GM19099 (cell line): ENCODE results near the gene KIAA0319L.

Experiments
- POLR2A ChIP-seq: IDR thresholded peaks from 3 replicates; pipeline ENCODE4 v1.6.1; 2011; ENCODE audit warnings: low read depth; ENCODE audit not compliant: insufficient read length; ENCODE audit errors: extremely low read depth

KIAA0319L gene

DNA sequence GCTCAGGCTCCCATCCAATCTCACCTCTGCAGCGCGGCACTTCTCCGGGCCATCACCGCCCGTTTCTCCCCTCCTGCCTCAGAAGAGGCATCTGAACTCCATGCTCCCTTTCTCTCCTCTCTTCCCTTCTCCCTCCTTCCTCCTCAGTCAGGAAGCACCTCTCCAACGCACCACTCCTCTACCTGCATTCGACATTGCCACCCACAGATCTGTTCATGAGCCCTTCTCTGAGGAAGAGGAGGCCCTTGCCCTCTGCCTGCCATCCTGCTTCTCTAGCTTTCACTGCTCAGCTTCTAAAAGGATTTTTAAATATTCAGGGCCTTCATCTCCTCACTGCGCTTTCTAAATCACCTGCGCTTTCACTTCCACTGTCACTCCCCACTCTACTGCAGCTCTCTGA lies 120.0 kb downstream of the KIAA0319L start:
- no peak for TF ChIP-seq POLR2A

DNA sequence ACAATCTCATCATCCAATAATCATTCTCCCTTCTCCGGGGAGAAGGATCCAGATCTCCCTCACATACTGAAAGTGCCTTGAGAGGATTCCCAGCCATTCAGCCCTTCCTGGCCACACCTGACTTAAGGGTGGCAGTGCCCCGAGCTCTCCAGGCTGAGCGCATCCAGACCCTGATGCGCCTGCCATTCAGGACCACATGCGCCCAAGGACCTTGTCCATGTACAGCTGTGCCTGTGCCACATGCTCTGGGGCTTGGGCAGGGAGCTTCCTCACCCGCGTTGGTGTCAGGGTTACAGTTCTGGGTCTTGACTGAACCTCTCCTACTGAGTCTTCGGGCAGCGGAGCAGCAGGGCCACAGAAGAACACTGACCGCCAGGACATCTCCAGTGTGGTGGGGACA lies 121.1 kb downstream of the KIAA0319L start:
- no peak for TF ChIP-seq POLR2A

DNA sequence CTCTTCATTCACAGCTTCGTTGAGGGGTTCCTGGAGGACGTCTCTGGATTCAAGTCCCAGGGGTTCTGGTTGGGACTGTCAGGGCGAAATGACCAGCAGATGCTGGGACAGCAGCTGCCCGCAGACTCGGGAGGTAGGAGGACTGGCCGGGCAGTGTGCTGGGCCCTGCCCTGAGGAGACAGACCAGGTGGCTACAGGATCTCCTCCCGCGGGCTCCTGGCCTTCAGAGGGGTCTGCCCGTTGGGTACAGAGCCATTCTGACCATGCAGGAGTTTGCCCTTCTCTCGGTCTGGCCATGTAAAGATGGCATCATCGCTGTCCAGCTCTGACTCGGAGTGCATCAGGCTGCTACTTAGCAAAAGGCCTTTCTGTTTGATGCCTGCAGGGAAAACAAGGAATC lies 122.5 kb downstream of the KIAA0319L start:
- no peak for TF ChIP-seq POLR2A

DNA sequence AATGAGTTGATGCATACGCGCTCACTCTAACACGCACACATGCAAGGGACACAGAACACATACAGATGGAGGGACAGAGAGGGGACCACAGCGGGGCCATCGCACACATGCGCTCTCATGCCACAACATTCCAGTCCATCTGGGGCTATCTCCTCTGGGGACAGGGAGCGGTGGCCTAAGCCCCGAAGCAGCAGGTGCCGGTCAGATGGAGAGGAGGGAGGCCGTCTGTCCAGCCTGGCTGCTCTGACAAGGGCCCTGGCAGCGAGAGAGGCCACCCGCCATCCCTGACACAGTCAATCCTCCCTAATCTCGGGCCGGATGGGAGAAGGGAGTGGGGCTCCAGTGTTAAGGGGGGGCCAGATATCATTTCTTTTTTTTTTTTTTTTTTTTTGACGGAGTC lies 123.5 kb downstream of the KIAA0319L start:
- no peak for TF ChIP-seq POLR2A

DNA sequence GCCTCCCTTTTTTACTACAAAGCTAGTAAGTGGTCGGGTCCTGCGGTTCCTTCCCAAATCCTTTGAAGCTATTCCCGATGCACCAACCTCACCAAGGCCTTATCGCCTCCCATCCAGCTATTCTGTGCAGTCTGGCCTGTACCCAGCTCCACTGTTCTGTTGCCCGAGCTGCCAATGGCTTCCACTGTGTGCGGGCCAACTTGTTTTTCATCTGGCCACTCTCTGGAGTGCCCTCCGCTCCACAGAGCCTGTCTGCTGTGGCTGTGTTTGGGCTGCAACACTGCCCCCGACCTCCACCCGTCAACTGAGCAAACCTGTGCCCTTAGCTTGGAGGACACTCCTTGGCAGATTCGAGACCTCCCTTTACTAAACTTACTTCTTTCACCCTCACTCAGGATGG lies 125.0 kb downstream of the KIAA0319L start:
- TF ChIP-seq POLR2A = no peak

DNA sequence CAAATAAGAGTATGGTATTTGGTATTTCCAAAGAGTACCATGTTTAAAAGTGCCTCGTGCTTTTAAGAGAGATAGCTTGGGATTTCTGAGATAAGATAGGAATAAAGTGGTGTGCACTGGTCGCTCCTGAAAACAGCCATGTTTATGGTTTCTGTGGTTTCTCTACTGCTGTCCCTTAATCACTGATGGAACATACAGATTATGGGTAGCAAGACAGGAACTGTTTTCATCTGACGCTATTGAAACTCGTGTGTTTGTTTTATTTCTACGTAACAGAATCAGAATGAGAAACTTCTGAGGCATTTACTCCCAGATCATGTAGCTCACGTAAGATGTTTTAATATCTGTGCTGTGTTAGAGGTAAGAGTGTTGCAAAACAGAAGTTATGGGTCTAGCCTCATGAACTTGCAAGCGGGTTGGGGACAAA lies 126.0 kb downstream of the KIAA0319L start:
- TF ChIP-seq POLR2A = no peak

DNA sequence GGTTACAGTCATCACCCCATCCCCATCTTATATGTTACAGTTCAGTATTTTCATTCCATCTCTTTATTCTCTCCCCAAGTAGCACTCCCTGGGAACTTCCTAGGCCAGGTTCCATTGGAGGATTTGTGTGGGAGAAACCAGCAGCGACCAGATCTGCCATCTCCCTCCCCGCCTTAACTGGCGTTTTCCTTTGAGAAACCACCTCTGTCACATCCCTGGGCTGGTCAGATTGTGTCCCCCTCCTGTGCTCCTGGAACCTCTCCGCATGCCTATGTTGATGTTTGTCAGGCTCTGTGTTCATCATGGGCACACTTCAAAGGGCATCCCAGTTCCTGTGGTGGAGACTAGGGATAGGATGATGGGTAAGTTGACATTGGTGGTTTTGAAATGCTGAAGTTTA lies 126.4 kb downstream of the KIAA0319L start:
- TF ChIP-seq POLR2A = no peak

DNA sequence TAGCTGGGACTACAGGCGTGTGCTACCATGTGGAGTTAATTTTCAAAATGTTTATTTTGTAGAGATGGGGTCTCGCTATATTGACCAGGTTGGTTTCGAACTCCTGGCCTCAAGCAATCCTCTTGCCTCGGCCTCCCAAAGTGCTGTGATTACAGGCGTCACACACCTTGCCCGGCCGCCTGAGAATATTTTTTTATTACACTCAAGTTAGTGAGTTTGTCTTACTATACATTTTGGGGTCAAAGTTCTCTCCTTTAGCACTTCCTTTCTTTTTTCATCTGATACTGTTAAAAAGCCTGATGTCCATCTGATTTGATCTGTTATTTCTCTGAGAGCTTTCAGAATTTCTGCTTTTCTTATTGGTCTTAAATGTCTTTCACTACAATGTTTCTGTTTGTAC lies 128.8 kb downstream of the KIAA0319L start:
- no peak for TF ChIP-seq POLR2A

DNA sequence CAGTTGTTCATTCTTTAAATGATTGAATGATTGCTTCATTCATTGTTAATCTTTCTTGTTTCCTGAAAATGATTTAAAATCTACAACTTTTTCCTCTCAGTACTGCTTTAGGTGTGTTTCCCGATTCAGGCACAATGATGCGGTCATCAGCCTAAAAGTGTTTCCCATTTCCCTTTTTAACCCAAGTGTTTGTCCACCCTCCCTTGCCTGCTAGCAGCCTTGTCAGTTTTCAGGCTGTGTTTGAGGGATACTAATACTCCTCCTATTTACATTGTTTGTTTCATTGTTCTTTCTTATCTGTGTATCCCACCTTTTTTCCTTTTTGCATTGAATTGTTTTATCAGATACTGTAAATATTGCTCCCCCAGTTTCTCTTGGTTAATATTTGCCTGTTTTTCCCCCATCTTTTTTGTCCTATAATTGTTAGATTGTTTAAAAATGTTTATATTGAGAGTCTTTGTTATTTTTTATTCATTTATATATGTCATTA lies 131.1 kb downstream of the KIAA0319L start:
- no peak for TF ChIP-seq POLR2A

DNA sequence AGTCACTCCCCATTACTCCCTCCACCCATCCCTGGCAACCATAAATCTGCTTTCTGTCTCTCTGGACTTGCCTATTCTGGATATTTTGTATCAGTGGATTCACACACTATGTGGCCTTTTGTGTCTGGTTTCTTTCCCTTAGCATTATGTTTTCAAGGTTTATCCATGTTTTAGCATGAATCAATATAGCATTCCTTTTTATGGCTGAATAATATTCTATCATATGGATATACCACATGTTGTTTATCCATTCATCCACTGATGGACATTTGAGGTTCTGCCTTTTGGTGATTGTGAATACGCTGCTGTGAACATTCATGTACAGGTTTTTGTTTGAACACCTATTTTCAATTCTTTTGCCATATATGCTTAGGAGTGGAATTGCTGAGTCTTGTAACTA lies 148.3 kb downstream of the KIAA0319L start:
- no peak for TF ChIP-seq POLR2A

DNA sequence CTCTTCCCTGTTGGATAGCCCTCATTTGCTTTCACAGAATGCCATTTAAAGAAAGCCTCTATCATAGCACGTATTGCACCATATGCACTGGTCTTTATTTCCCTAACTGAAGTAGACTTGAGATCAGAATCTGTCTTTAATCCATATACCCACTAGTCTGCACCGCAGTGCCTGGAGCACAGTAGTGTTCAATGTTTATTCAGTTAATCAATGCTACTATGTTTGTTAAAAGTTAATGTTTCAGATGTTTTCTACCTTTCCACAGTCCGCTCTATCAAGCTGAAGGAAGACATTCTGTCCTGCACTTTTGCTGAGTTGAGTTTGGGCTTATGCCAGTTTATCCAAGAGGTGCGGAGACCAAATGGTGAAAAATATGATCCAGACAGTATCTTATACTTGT lies 149.5 kb downstream of the KIAA0319L start:
- TF ChIP-seq POLR2A = no peak

DNA sequence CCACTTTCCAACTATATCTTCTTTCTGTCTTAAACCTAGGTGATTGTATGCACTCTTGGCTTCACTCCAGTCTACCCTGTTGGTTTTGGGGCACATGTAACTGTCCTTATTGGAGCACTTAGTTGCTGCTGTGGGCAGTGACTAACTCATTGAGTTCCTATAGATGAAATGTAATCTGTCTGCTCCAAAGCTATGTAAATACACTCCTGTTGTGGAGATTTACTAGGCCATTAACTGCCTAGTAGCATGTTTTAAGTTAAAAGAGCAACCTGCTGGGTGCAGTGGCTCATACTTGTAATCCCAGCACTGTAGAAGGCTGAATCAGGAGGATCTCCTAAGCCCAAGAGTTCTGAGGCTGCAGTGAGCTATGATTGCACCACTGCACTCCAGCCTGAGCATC lies 151.1 kb downstream of the KIAA0319L start:
- TF ChIP-seq POLR2A = no peak

DNA sequence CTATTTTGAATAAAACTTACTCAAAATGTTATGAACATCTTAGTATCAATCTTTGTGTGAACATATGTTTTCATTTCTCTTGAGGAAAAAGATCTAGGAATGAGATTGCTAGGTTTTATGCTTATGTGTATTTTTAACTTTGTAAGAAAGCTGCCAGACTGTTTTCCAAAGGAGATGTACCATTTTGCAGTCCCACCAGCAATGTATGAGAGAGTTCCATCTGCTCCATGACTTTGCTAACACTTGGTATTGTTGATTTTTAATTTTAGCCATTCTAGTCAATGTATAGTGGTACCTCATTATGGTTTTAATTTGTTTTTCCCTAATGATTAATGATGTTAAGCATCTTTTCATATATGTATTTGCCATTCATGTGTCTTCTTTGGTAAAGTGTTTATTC lies 156.2 kb downstream of the KIAA0319L start:
- TF ChIP-seq POLR2A = no peak

DNA sequence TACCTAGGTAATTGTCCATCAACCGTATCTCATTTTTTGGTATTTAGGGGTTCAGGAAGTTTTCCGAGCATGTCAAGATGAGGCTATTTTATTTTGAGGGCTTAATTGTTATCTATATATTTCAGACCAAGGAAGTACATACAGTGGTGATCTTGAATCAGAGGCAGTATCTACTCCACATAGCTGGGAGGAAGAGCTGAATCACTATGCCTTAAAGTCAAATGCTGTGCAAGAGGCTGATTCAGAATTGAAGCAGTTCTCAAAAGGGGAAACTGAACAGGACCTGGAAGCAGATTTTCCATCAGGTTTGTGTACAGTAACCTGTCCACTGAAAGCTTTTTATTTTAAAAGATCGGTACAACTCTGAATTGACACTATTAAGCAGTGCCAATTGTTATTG lies 158.5 kb downstream of the KIAA0319L start:
- no peak for TF ChIP-seq POLR2A

DNA sequence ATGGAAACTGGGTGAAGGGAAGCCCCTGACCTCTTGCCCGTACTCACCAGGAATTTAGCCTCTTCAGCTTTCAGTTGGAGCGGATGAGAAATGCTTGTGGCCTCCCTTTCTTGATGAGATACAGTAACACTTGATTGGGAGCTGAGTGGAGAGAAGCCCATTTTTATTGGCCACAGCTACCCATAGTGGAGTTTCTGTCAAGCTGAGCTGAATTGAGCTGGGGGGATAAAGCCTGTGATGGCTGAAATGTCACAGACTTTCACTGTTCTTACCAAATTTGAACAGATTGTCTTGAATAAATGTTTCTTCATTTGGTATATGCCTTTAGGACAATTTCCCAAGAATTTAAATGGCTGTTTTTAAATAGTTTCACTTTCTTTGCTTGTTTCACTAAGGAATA lies 162.8 kb downstream of the KIAA0319L start:
- no peak for TF ChIP-seq POLR2A

DNA sequence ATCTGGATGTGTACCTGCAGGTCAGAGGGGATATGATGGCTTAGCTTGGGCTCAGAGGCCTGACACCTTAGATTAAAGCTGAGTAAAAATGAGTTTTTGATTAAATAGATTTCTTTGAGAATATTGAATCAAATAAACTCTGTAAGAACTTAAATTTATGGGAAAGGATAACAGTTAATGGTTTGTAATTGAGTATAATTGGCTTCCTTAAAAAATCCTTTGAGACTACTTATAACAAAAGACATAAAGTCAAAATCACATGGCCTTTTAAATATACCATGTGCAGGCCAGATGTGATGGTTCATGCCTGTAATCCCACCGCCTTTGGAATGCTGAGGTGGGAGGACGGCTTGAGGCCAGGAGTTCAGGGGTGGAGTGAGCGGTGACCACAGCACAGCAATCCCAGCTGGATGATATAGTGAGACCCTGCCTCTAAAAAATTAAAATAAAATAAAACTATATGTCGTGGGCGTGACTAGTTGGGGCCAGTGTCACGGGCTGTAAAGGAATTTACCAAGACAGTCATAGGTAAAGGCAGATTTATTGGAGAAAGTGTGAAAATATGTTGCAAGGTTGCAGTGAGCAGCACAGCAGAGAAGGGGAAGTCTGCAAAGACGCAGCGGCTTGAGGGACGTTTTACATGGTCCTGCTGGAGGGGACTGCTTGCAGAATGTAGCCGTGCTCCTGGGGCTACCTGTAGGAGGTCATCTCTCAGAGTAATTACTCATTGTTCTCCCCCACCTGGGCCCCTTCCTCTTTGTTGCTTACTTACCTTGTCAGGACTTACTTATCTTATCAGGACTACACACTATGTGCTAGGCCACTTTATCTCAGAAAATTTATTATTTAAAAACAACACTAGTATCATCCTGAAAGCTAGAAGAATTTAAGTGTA lies 166.4 kb downstream of the KIAA0319L start:
- TF ChIP-seq POLR2A = no peak

DNA sequence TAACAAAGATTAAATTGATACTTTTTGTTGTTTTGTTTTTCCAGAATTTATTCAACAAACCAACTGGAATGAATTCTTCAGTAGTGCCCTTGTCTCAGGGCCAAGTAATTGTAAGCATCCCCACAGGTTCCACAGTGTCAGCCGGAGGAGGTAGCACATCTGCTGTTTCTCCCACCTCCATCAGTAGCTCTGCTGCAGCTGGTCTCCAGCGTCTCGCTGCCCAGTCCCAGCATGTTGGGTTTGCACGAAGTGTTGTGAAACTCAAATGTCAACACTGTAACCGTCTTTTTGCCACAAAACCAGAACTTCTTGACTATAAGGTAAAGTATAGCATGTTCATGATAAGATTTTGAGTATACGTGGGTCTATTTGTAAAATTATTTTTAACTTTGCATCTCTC lies 170.2 kb downstream of the KIAA0319L start:
- TF ChIP-seq POLR2A = no peak

DNA sequence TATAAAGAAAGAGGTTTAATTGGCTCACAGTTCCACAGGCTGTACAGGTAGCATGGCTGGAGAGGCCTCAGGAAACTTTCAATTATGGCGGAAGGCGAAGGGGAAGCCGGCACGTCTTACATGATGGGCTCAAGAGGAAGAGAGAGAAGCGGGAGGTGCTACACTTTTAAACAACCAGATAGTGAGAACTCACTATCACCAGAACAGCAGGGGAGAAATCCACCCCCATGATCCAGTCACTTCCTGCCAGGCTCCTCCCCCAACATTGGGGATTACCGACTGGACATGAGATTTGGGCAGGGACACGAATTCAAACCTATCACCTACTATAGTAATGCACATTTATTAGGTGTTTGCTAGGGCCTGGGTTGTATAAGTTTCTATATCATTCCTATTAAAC lies 170.9 kb downstream of the KIAA0319L start:
- TF ChIP-seq POLR2A = no peak
